ENCODE results near the gene B3GALT6.
A peak's percentile ranks its signal among the peaks of the same experiment; 100 is the strongest.

The B3GALT6 gene

GRCh38 chr1:1217621-1218523 lies 14.2 kb upstream of the B3GALT6 start:
- no peak for DNase-seq

- no peak for DNase-seq
Observed at GRCh38 chr1:1218524-1219200, 13.4 kb upstream of the B3GALT6 start.

GRCh38 chr1:1219341-1219740 lies 12.7 kb upstream of the B3GALT6 start:
- DNase-seq: no peak

- DNase-seq: no peak
Observed at GRCh38 chr1:1220197-1220596, 11.8 kb upstream of the B3GALT6 start.

- no peak for DNase-seq
Observed at GRCh38 chr1:1221887-1222574, 10.0 kb upstream of the B3GALT6 start.

GRCh38 chr1:1222575-1223225 lies 9.3 kb upstream of the B3GALT6 start:
- DNase-seq: no peak

GRCh38 chr1:1223321-1223720 lies 8.7 kb upstream of the B3GALT6 start:
- DNase-seq: no peak

- DNase-seq: no peak
Observed at GRCh38 chr1:1223891-1224290, 8.1 kb upstream of the B3GALT6 start.

GRCh38 chr1:1225238-1225845 lies 6.7 kb upstream of the B3GALT6 start:
- DNase-seq: no peak

GRCh38 chr1:1225913-1226312 lies 6.1 kb upstream of the B3GALT6 start:
- DNase-seq: no peak

GRCh38 chr1:1226566-1227362 lies 5.3 kb upstream of the B3GALT6 start:
- no peak for DNase-seq

GRCh38 chr1:1227386-1227785 lies 4.7 kb upstream of the B3GALT6 start:
- DNase-seq: no peak

- DNase-seq: no peak
Observed at GRCh38 chr1:1228187-1228586, 3.9 kb upstream of the B3GALT6 start.

GRCh38 chr1:1228596-1229321 lies 3.3 kb upstream of the B3GALT6 start:
- DNase-seq: no peak

GRCh38 chr1:1229770-1230169 lies 2.3 kb upstream of the B3GALT6 start:
- DNase-seq: no peak

- DNase-seq: no peak
Observed at GRCh38 chr1:1230656-1231399, 1.2 kb upstream of the B3GALT6 start.

GRCh38 chr1:1231400-1232207 lies 433 bp upstream of the B3GALT6 start, which contains the start of gene SDF4:
TSS of gene SDF4 (minus strand) at chr1:1232001. CDS start at chr1:1228772, 3,229 bp downstream.
- peak; percentile 87 for DNase-seq

GRCh38 chr1:1232796-1233566 lies 944 bp downstream of the B3GALT6 start:
- no peak for DNase-seq

GRCh38 chr1:1233567-1233892 lies 1.5 kb downstream of the B3GALT6 start:
- DNase-seq: no peak
